Lung (tissue), 12 donors: Measurements from ENCODE around the gene SLX9. TPM values are rescaled to one million over a fixed set of nuclear protein-coding genes. Genes with fewer than 3 reads are reported as not detected.

Experiments used
- ATAC-seq: fragments of 200-7000 bp; cut with Tn5 transposase; one replicate; pipeline ENCODE4 v1.9.1; 2020; ENCODE audit warnings: moderate number of reproducible peaks; ENCODE audit not compliant: insufficient read depth, low FRiP score
- DNase-seq, 3 donors: peaks; one replicate each; pipeline ENCODE4 v3.0.0-alpha.2; 2013 to 2017
- H3K27ac ChIP-seq, 2 donors: one replicate each; pipeline ENCODE4 v1.5.1; 2013; ENCODE audit warnings: mild to moderate bottlenecking in 2 of 2, moderate library complexity in 2 of 2, control low read depth in 1 of 2, inconsistent platforms in 1 of 2, low read depth in 1 of 2, low read length in 1 of 2
- H3K27me3 ChIP-seq, 3 donors: one replicate each; pipeline ENCODE4 v1.5.1; 2013; ENCODE audit warnings: low read length in 2 of 3; ENCODE audit not compliant: control insufficient read depth in 3 of 3, insufficient read depth in 3 of 3
- H3K36me3 ChIP-seq, 4 donors: one replicate each; pipeline ENCODE4 v1.5.1; 2013; ENCODE audit warnings: low read length in 4 of 4, mild to moderate bottlenecking in 1 of 4, moderate library complexity in 1 of 4; ENCODE audit not compliant: control insufficient read depth in 4 of 4, insufficient read depth in 4 of 4
- H3K4me1 ChIP-seq, 5 donors: one replicate each; pipeline ENCODE4 v1.5.1; 2013; ENCODE audit warnings: low read length in 5 of 5, mild to moderate bottlenecking in 2 of 5, moderate library complexity in 1 of 5; ENCODE audit not compliant: control insufficient read depth in 5 of 5, insufficient read depth in 5 of 5
- H3K4me3 ChIP-seq: one replicate; pipeline ENCODE4 v1.5.1; 2013; ENCODE audit warnings: mild to moderate bottlenecking, control low read depth, moderate library complexity
- H3K9ac ChIP-seq, 2 donors: one replicate each; pipeline ENCODE4 v1.5.1; 2013; ENCODE audit warnings: low read length in 2 of 2, control low read depth in 1 of 2; ENCODE audit not compliant: insufficient read depth in 1 of 2
- H3K9me3 ChIP-seq, 4 donors: one replicate each; pipeline ENCODE4 v1.5.1; 2013; ENCODE audit warnings: low read length in 3 of 4, mild to moderate bottlenecking in 1 of 4, moderate library complexity in 1 of 4; ENCODE audit not compliant: control insufficient read depth in 4 of 4, insufficient read depth in 3 of 4
- CTCF ChIP-seq: IDR thresholded peaks from 2 replicates; pipeline ENCODE4 v1.5.1; 2012; ENCODE audit warnings: mild to moderate bottlenecking; ENCODE audit errors: control extremely low read depth, extremely low read depth
- WGBS, 2 donors: extraction: QIAGEN DNeasy Blood & Tissue Kit; methylation state at CpG; one replicate each; pipeline ENCODE4 v1.1.7; 2013; 5-methylcytosine and 5-hydroxymethylcytosine counted together
- polyA plus RNA-seq, 2 donors: library from polyadenylated mRNA; stranded (reverse); fragments of 200-250 nt; gene quantifications; one replicate each; pipeline ENCODE4 v1.2.1, GENCODE V29; 2013
- total RNA-seq, 2 donors: library from RNA; depleted of rRNA in 1 of 2; stranded (reverse); fragments of >200 nt in 1 of 2; gene quantifications; one replicate each; pipeline ENCODE4 v1.2.1, GENCODE V29; 2014 to 2021
- donor health status: control.
- donor health status: control.
- donor health status: Bipolar disorder and iron deficiency.
- donor health status: healthy.
- donor health status: DM: yes; HTN: yes; CAD: no.

SLX9 gene
- total and polyA plus RNA-seq, 4 donors, result 10.3 to 36.9 (median 27.0) TPM

GRCh38 chr21:44934797-44935532, 4.9 kb upstream of the SLX9 start:
- ATAC-seq (no peak), DNase-seq (no peak)
- Histone ChIP-seq H3K4me3 (no peak overlapping the region), H3K9ac (no peak overlapping the region), H3K9me3 (no peaks in the 10 kb centered on the region), H3K27me3 (peaks cover 0 to 33% (median 15%) of the 10 kb centered on the region in 3 donors), H3K36me3 (no peaks in the 10 kb centered on the region), H3K27ac (no peak overlapping the region), H3K4me1 (peaks cover 0 to 29% (median 8%) of the 10 kb centered on the region in 5 donors)
- no peak for TF ChIP-seq CTCF
- 93 to 94% methylated on average over 9 of the region's 9 CpGs for WGBS, 2 donors

GRCh38 chr21:44935533-44935927, 4.3 kb upstream of the SLX9 start:
- H3K36me3 ChIP-seq, result no peaks in the 10 kb centered on the region
- no peaks in the 10 kb centered on the region for H3K9me3 ChIP-seq
- H3K9ac ChIP-seq, result no peak overlapping the region
- H3K27ac ChIP-seq, result no peak overlapping the region
- no peak for TF ChIP-seq CTCF
- no peak overlapping the region for H3K4me3 ChIP-seq
- DNase-seq, result no peak
- no peak for ATAC-seq
- H3K27me3 ChIP-seq, result peaks cover 0 to 27% (median 15%) of the 10 kb centered on the region in 3 donors
- peaks cover 0 to 31% (median 8%) of the 10 kb centered on the region in 5 donors for H3K4me1 ChIP-seq
- 91 to 94% methylated on average over 10 of the region's 10 CpGs for WGBS, 2 donors

- DNase-seq, result no peak
- no peak for ATAC-seq
- no peak overlapping the region for H3K27ac ChIP-seq
Observed at GRCh38 chr21:44938772-44939531, 877 bp upstream of the SLX9 start.

More at GRCh38 chr21:44938772-44939531, 877 bp upstream of the SLX9 start:
- Histone ChIP-seq H3K27me3 (no peaks in the 10 kb centered on the region), H3K4me1 (peaks cover 0 to 22% (median 15%) of the 10 kb centered on the region in 5 donors), H3K9ac (peak overlapping the region; percentile 58 to 79), H3K9me3 (no peaks in the 10 kb centered on the region), H3K4me3 (peak overlapping the region; percentile 90), H3K36me3 (peaks cover 0 to 11% (median 2%) of the 10 kb centered on the region in 4 donors)
- no peak for TF ChIP-seq CTCF
- WGBS, 2 donors, result 86 to 87% methylated on average over 18 of the region's 18 CpGs
